SJSA1 (cell line): ENCODE results near the gene UTS2R. TPM values are rescaled to one million over a fixed set of nuclear protein-coding genes. Genes with fewer than 3 reads are reported as not detected.

ENCODE experiments used
- DNase-seq, 2 experiments: peaks; one replicate each; pipeline ENCODE4 v3.0.0-alpha.2; 2015 to 2020; ENCODE audit warnings: low spot score in 2 of 2, low read depth in 1 of 2
- H3K27ac ChIP-seq: fragments of 250-450 bp; sonication (Bioruptor Pico); 2 replicates; pipeline ENCODE4 v1.5.1; 2020; ENCODE audit warnings: mild to moderate bottlenecking, moderate library complexity
- H3K27me3 ChIP-seq: fragments of 250-450 bp; sonication (Bioruptor Pico); replicated peaks from 2 replicates; pipeline ENCODE4 v1.5.1; 2020; ENCODE audit warnings: mild to moderate bottlenecking, moderate library complexity
- H3K36me3 ChIP-seq: fragments of 250-450 bp; sonication (Bioruptor Pico); 2 replicates; pipeline ENCODE4 v1.5.1; 2020; ENCODE audit warnings: mild to moderate bottlenecking
- H3K4me1 ChIP-seq: fragments of 250-450 bp; sonication (Bioruptor Pico); replicated peaks from 2 replicates; pipeline ENCODE4 v1.6.1; 2021; ENCODE audit warnings: mild to moderate bottlenecking
- H3K4me3 ChIP-seq: fragments of 250-450 bp; sonication (Bioruptor Pico); 2 replicates; pipeline ENCODE4 v1.5.1; 2020; ENCODE audit warnings: mild to moderate bottlenecking
- H3K9me3 ChIP-seq: fragments of 250-450 bp; sonication (Bioruptor Pico); replicated peaks from 2 replicates; pipeline ENCODE4 v1.5.1; 2020; ENCODE audit warnings: mild to moderate bottlenecking
- total RNA-seq: library from RNA; depleted of rRNA; stranded (reverse); fragments of >200 nt; shearing (Covaris generic); gene quantifications from 2 replicates; pipeline ENCODE4 v1.2.3, GENCODE V29; 2014

Gene UTS2R
- total RNA-seq, 1 experiment from 2014 or later: 0.18 TPM

GRCh38 chr17:82389379-82389778 lies 17.8 kb downstream of the UTS2R start:
- no peaks in the 10 kb centered on the region for H3K9me3 ChIP-seq
- H3K36me3 ChIP-seq: peaks cover 36% of the 10 kb centered on the region
- H3K4me3 ChIP-seq: no peak overlapping the region
- DNase-seq: no peak
- H3K27me3 ChIP-seq: no peaks in the 10 kb centered on the region
- peaks cover 38% of the 10 kb centered on the region for H3K4me1 ChIP-seq
- H3K27ac ChIP-seq: no peak overlapping the region

- Histone ChIP-seq H3K27me3 (no peaks in the 10 kb centered on the region), H3K36me3 (peaks cover 42% of the 10 kb centered on the region), H3K4me1 (peaks cover 30% of the 10 kb centered on the region), H3K27ac (no peak overlapping the region), H3K9me3 (no peaks in the 10 kb centered on the region), H3K4me3 (no peak overlapping the region)
- DNase-seq: no peak
Measured at GRCh38 chr17:82390015-82390859, 18.7 kb downstream of the UTS2R start.

DNA sequence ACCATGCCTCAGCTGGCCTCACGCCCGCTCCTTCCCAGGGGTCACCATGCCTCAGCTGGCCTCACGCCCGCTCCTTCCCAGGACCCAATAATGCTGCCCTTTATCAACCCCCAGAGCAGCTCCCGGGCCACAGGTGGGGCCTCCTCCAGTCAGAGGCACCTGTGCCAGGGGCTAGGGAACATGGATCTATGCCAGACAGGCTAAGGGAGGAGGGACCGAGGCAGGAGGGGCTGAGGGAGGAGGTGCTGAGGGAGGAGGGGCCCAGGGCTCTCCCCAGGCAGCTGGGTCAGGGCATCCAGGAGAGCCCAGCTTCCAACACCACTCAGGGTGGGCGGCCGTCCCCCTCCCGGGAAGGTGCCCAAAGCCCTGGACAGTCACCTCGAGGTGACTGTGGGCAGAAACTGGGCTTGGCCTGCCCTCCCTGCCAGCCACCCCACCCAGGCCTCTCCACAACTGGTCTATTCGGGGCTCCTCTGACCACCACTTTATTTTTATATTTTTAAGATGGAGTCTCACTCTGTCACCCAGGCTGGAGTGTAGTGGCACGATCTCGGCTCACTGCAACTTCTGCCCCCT lies 19.4 kb downstream of the UTS2R start:
- Histone ChIP-seq H3K4me3 (no peak overlapping the region), H3K4me1 (peaks cover 23% of the 10 kb centered on the region), H3K36me3 (peaks cover 48% of the 10 kb centered on the region), H3K27ac (no peak overlapping the region), H3K27me3 (no peaks in the 10 kb centered on the region), H3K9me3 (no peaks in the 10 kb centered on the region)
- DNase-seq: no peak

GRCh38 chr17:82391496-82392066 lies 20.0 kb downstream of the UTS2R start:
- DNase-seq: no peak
- H3K4me1 ChIP-seq: peaks cover 20% of the 10 kb centered on the region
- peaks cover 51% of the 10 kb centered on the region for H3K36me3 ChIP-seq
- H3K27ac ChIP-seq: no peak overlapping the region
- H3K4me3 ChIP-seq: no peak overlapping the region
- no peaks in the 10 kb centered on the region for H3K27me3 ChIP-seq
- no peaks in the 10 kb centered on the region for H3K9me3 ChIP-seq

- no peak for DNase-seq
- H3K4me3 ChIP-seq: no peak overlapping the region
- peaks cover 17% of the 10 kb centered on the region for H3K4me1 ChIP-seq
- no peak overlapping the region for H3K27ac ChIP-seq
- H3K9me3 ChIP-seq: no peaks in the 10 kb centered on the region
- no peaks in the 10 kb centered on the region for H3K27me3 ChIP-seq
- H3K36me3 ChIP-seq: peaks cover 55% of the 10 kb centered on the region
Measured at GRCh38 chr17:82392209-82392920, 20.8 kb downstream of the UTS2R start.

- Histone ChIP-seq H3K36me3 (peaks cover 60% of the 10 kb centered on the region), H3K27ac (no peak overlapping the region), H3K4me1 (peaks cover 11% of the 10 kb centered on the region), H3K9me3 (no peaks in the 10 kb centered on the region), H3K27me3 (no peaks in the 10 kb centered on the region), H3K4me3 (no peak overlapping the region)
- no peak for DNase-seq
Measured at GRCh38 chr17:82392941-82393340, 21.4 kb downstream of the UTS2R start.

DNA sequence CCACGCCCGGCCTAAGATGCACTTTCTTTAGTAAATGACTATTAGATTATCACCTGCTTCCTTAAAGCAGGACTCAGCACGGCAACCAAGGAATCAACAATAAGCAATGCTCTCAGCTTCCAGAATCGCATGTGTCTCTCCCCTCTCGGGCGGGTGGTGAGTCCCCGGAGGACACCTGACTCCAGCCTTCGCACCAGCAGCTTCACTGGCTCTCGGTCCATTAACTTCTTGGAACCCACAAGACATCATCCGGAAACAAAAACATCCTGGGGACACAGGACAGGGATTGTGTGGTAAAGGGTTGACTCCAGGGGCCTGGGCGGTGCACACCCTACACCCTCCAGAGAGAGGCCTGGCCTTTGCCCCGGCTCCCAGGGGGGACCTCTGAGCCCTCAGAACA lies 22.7 kb downstream of the UTS2R start:
- DNase-seq: no peak
- no peaks in the 10 kb centered on the region for H3K9me3 ChIP-seq
- peaks cover 9% of the 10 kb centered on the region for H3K4me1 ChIP-seq
- H3K4me3 ChIP-seq: no peak overlapping the region
- H3K36me3 ChIP-seq: peaks cover 65% of the 10 kb centered on the region
- no peaks in the 10 kb centered on the region for H3K27me3 ChIP-seq
- H3K27ac ChIP-seq: no peak overlapping the region

DNA sequence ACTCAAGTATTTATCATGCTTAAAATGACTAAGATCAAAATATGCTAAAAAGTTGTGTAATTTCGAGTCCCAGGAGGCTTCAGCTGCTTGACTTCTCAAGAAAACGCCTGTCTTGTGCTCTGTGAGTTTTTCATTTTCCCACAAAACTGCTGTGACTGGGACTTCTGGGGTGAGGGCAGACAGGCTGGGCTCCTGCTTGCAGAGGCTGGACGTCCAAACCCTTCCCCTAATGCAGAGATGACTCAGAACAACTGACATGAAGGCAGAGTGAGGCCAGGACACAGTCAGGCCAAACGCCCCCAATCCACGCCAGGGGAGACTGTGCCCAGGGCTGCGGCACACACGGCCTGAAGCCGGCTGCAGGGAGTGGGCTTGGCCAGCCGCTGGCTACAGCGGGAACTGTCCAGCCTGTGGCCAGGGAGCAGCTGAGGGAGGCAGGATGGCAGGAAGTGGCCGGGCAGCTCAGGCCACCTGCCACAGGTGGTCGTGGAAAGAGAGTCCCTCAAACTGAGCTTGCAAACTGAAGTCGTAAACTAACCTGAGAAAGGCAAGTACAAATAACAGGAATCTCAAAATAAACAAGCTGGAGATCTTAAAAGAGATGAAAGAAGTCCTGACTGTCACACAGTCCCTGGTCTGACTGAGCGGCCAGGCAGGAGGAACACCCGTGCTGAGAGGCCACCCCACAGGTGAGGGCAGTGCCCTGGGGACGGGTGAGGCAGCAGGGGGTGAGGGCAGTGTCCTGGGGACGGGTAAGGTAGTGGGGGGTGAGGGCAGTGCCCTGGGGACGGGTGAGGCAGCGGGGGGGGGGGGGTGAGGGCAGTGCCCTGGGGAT lies 25.3 kb downstream of the UTS2R start:
- Histone ChIP-seq H3K27ac (no peak overlapping the region), H3K36me3 (peaks cover 77% of the 10 kb centered on the region), H3K4me1 (peaks cover 16% of the 10 kb centered on the region), H3K9me3 (no peaks in the 10 kb centered on the region), H3K27me3 (no peaks in the 10 kb centered on the region), H3K4me3 (no peak overlapping the region)
- DNase-seq: no peak

- Histone ChIP-seq H3K27me3 (no peaks in the 10 kb centered on the region), H3K4me1 (peaks cover 16% of the 10 kb centered on the region), H3K27ac (no peak overlapping the region), H3K9me3 (no peaks in the 10 kb centered on the region), H3K36me3 (peaks cover 76% of the 10 kb centered on the region), H3K4me3 (no peak overlapping the region)
- DNase-seq: peak in 1 of 2 experiments; percentile 54
Measured at GRCh38 chr17:82397449-82398335, 26.1 kb downstream of the UTS2R start.

DNA sequence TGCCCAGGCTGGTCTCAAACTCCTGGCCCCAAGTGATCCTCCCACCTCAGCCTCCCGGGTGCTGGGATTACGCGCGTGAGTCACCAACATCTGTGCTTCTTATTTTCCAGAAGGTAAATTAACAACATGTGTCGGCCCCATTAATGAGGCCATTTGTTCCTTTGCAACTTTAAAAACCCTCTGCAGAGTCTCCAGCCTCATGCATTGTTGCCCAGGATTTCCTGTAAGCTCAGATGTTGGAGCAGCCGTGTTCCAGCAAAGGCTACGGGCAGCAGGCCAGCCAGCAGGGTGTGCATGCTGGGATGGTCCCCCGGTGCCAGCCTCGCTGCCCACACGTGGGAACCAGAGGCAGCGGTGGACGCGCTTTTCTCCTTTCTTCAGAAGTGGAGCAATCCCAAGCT lies 27.5 kb downstream of the UTS2R start:
- peak; percentile 43 to 63 for DNase-seq

GRCh38 chr17:82399601-82400101 lies 28.1 kb downstream of the UTS2R start:
- Histone ChIP-seq H3K27me3 (no peaks in the 10 kb centered on the region), H3K4me1 (peaks cover 16% of the 10 kb centered on the region), H3K9me3 (no peaks in the 10 kb centered on the region), H3K4me3 (no peak overlapping the region), H3K27ac (no peak overlapping the region), H3K36me3 (peaks cover 79% of the 10 kb centered on the region)
- DNase-seq: no peak

More for the DNA sequence above, 27.5 kb downstream of the UTS2R start:
- H3K4me3 ChIP-seq: no peak overlapping the region
- H3K36me3 ChIP-seq: peaks cover 76% of the 10 kb centered on the region
- no peak overlapping the region for H3K27ac ChIP-seq
- no peaks in the 10 kb centered on the region for H3K9me3 ChIP-seq
- no peaks in the 10 kb centered on the region for H3K27me3 ChIP-seq
- peaks cover 16% of the 10 kb centered on the region for H3K4me1 ChIP-seq

DNA sequence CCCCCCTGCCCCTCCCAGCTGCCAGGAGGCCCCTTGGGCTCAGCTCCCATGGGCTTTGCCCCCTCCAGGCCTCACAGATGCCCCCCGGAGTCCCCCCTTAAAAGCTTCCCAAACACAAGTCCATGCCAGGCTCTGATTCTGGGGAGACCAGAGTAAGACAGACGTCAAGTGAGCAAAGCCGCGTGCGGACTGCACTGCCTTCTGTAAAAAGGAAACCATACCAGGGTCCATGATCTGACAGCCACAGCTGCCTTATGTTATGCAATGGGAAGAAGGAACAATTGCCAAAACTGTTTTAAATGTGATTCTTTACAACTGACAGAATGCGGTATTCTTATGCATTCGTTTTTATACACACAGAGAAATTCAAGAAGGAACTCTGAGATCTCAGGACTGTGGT lies 28.6 kb downstream of the UTS2R start:
- no peak overlapping the region for H3K4me3 ChIP-seq

More for the DNA sequence above, 28.6 kb downstream of the UTS2R start:
- Histone ChIP-seq H3K9me3 (no peaks in the 10 kb centered on the region), H3K4me1 (peaks cover 16% of the 10 kb centered on the region), H3K36me3 (peaks cover 76% of the 10 kb centered on the region), H3K27me3 (no peaks in the 10 kb centered on the region), H3K27ac (no peak overlapping the region)
- DNase-seq: no peak
